SH-SY5Y (cell line): ENCODE results near the gene PALD1.

Source experiments
- GATA2 ChIP-seq: IDR thresholded peaks from 2 replicates; pipeline ENCODE4 v1.6.1; 2011; ENCODE audit warnings: mild to moderate bottlenecking, low read depth, low read length
- GATA3 ChIP-seq: IDR thresholded peaks from 2 replicates; pipeline ENCODE4 v1.6.1; 2011; ENCODE audit warnings: low read depth, mild to moderate bottlenecking, low read length, moderate library complexity

PALD1 gene

DNA sequence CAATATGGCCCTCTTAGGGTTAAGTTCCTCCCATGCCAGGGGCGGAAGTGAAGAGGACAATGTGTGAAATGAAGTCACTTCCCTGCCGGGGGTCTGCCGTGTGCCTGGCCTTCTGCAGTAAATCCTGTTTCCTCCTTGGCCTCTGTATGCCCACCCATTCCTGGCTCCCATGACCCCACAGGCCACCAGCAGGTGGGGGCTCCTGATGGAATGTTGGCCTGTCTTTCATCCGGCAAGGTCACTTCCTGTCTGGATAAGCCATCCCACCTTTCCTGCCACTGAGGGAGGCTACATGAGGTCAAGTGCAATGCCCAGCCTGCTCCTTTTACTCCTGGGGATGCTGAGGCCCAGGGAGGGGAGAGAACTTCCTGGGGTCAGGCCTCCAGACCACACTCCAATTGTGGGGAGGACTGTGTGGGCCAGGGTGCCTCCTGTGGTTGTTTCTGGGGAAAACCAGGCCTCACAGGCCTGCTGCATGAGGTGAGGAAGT, 22.3 kb downstream of the PALD1 start:
- TF ChIP-seq GATA3 (no peak), GATA2 (no peak)

- TF ChIP-seq GATA3 (no peak), GATA2 (no peak)
These were observed 23.8 kb downstream of the PALD1 start for GRCh38 chr10:70502406-70502805.

GRCh38 chr10:70503776-70504175, 25.2 kb downstream of the PALD1 start:
- TF ChIP-seq GATA2 (no peak), GATA3 (no peak)

- no peak for TF ChIP-seq GATA3
- no peak for TF ChIP-seq GATA2
These were observed 26.2 kb downstream of the PALD1 start for GRCh38 chr10:70504521-70505358.

GRCh38 chr10:70505908-70506307, 27.3 kb downstream of the PALD1 start:
- TF ChIP-seq GATA2 = no peak
- TF ChIP-seq GATA3 = no peak

DNA sequence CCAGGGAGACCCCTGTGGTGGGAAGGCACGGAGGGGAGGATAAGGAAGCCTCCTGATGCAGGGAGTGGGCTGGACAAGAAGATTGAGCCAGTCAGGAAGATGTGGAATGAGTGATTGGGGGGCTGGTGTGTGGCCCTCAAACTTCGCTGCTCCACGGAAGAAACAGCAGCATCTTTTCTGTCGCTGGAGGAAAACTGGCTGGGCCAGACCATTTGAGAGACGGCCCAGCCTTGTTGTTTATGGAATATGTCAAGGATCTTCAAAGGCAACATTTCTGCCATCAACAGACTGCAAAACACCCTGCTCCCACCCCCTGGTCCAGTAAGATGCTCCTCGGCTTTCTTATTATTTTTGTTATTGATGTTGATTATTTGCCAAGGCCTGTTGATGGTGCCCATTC, 29.4 kb downstream of the PALD1 start:
- no peak for TF ChIP-seq GATA3
- TF ChIP-seq GATA2 = no peak

DNA sequence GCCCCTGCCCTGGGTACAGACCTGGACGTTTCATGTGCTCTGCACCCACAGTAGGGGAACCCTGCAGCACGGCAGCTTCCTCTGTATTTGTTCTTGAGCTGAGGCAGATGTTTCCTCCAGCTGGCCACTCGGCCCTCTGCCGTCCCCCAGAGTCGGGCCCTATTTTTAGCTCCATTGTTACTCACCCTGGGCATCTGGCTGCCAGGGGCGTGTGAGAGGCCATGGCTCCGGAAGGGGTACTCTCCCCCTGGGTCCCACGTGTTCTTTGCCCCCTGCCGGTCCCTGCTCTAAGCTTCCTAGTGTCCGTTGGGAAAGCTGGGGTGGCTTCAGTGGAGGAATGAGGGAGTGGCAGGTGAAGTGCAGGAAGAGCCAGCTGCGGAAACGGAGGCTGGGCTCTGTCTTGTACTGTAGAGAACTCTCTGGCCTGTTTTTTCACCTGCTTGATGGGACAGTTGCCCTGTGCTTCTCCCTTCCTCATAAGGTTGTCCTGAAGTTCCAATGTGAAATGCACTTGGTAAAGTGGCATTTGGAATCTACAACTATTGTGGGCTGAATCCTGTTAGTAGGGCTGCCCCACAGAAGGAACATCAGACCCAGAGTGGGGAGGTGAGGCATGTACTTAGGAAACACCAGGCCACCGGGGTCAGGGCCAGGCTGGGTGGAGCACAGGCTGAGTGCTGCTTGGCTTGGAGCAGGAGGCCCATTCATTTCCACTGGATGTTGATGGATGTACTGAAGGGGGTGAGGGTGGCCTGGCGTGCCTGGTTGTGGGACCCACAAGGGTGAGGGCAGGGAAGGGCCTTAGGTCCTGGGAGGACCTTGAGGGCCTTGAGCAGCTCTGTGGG, 30.6 kb downstream of the PALD1 start:
- TF ChIP-seq GATA3 (no peak), GATA2 (no peak)

DNA sequence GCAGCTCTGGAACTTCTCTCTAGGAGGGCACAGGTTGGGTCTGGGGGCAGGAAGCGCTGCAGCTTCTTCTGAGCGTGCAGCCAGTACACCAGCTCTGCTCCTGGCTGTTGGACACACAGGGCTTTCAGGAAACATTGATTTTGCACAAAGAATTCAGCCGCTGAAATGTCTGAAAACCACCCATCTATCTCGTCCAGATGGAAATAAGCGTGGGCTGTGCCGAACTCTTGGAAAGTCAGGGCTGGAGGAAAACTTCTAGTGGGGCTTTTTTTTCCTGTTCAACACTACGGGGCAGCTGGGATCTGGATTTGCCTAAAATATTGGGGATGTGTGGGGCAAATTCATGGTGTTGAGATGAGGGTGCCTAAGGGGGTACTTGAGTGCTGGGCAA, 31.2 kb downstream of the PALD1 start:
- TF ChIP-seq GATA3 (no peak), GATA2 (no peak)

- TF ChIP-seq GATA3 = no peak
- no peak for TF ChIP-seq GATA2
These were observed 31.9 kb downstream of the PALD1 start for GRCh38 chr10:70510453-70510852.

GRCh38 chr10:70510904-70511303, 32.3 kb downstream of the PALD1 start:
- no peak for TF ChIP-seq GATA2
- no peak for TF ChIP-seq GATA3

DNA sequence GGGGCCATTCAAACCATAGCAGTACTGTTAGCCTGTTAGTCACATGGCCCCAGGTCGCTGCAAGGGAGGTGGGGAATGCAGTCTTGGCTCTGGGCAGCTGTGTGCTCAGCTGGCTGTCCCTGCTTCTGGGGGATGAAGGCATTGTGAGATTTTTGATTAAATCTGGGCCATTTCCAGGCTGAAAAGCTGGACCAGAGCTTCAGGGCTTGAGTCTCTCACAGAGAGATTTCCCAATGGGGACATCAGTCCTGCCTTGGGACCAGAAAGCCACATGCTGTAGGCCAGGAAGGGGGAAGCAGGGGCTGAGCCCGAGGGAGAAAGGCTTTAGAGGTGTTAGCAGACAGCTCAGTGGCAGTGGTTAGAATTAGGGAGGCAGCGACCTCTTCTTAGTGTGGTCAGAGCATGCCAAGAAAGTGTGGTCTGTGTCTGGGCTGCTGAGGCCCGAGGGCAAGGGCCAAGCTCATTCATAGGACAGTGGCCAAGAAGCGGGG, 33.6 kb downstream of the PALD1 start:
- TF ChIP-seq GATA3 = no peak
- peak; percentile 58 for TF ChIP-seq GATA2

DNA sequence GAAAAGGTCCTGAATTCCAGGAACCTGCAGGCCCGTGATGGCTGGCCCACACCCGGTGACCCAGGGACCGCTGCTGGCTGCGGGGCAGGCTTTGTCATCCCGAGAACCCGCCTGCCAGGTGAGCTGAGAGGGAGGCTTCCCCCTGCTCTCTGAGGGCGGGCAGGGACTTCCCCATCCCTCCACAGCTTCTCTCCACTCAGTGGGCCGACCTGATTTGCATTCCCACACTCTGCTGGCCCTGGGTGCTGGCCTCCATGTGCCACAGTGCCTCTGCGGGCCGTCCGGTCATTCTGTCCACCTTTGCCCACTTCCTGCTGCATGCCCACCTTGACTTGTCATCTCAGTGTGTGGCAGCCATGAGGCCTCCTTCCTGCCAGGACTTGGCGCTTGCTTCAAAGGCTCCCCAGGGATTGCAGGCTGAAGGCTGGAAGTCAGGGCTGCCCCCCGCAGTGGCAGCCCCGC, 35.3 kb downstream of the PALD1 start:
- TF ChIP-seq GATA2 (no peak), GATA3 (no peak)

- no peak for TF ChIP-seq GATA3
- no peak for TF ChIP-seq GATA2
These were observed 36.0 kb downstream of the PALD1 start for GRCh38 chr10:70514591-70514990.

DNA sequence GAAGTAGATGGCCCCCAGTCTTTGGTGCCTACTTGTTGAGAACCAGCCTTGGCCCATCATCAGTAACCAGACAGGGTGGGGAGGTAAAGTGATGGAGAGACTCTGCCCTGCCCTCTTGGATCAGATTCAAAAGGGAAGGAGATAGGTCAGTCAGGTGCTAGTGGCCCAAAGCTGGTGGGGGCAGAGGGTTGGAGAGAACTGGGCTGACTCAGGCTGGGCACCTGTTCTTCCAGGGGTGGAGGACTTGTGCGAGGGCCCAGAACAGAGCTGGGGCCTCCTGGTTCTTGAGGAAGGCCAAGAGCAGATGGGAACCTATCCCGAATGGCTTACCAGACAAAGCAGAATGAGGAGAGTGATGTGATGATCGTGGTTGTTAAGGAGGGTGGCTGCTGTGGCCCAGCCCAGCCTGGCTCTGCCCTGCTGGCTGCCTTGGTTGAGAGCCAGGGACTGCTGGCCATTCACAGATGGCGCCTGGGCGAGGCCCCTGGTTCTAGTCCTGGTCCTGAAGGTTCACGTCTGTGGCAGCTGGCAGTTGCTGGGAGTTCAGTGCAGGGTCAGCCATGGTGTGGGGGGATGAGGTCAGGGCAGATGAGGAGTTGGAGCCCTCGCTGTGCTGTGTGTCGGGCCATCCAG, 36.6 kb downstream of the PALD1 start:
- no peak for TF ChIP-seq GATA3
- TF ChIP-seq GATA2 = no peak

DNA sequence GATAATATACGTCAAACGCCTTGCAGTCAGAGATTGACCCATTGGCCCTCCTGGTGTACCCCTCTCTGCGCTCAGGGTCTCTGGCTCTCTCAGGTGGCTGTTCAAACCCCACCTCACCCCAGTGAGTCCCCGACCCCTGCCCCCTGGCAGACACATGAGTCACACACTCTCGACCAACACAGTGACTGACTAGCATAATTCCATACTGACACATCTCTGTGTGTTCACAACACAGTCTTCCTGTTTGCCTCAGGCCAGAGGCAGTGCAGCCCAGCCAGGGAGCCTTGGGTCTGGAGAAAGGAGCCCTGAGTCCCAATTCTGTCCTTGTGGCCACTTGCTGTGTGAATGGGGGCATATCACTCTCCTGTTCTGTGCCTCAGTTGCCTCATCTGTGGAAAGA, 40.1 kb downstream of the PALD1 start:
- no peak for TF ChIP-seq GATA2
- TF ChIP-seq GATA3 = no peak
